Suprapubic skin (tissue), 4 donors: ENCODE measurements around the gene TMEM72.

Experiments
- CTCF ChIP-seq, 2 donors: fragments of 200-600 bp in 1 of 2; fragments of 450-650 bp in 1 of 2; sonication (generic) in 1 of 2; IDR thresholded peaks; one replicate each; pipeline ENCODE4 v1.5.1; 2016 to 2019; ENCODE audit warnings: antibody characterized with exemption in 2 of 2, mild to moderate bottlenecking in 1 of 2, moderate library complexity in 1 of 2
- EP300 ChIP-seq: sonication (generic); formaldehyde crosslinking; IDR thresholded peaks from one replicate; pipeline ENCODE4 v1.6.1; 2017; ENCODE audit warnings: antibody characterized with exemption
- POLR2A ChIP-seq, 2 donors: fragments of 450-650 bp; IDR thresholded peaks; one replicate each; pipeline ENCODE4 v1.6.1; 2017; ENCODE audit warnings: antibody characterized with exemption in 2 of 2, mild to moderate bottlenecking in 2 of 2, moderate library complexity in 2 of 2
- POLR2AphosphoS5 ChIP-seq, 3 donors: sonication (generic); formaldehyde crosslinking; IDR thresholded peaks; one replicate each; pipeline ENCODE4 v1.6.1; 2017; ENCODE audit warnings: antibody characterized with exemption in 3 of 3

- TF ChIP-seq CTCF (IDR thresholded peaks at IDR 0.05) (no peak), EP300 (no peak), POLR2AphosphoS5 (IDR thresholded peaks at IDR 0.05) (no peak), POLR2A (IDR thresholded peaks at IDR 0.05) (no peak)
These were observed 55.1 kb downstream of the TMEM72 start for GRCh38 chr10:44966129-44966815.
